Skin epidermis (tissue), 12 donors: Measurements from ENCODE around the gene MKI67.
"Not testable (repeated sequence)": the region's sequence is repeated elsewhere in the genome, so short reads cannot be mapped to it uniquely, and the experiment has no call there.

Experiments used
- H3K27ac ChIP-seq, 21 experiments: fragments of 200-600 bp; sonication (generic) in 11 of 21; one replicate each; pipeline ENCODE4 v1.5.0; 2020; ENCODE audit warnings: mild to moderate bottlenecking in 3 of 21, inconsistent platforms in 2 of 21, moderate library complexity in 2 of 21
- H3K4me3 ChIP-seq, 7 experiments: fragments of 200-600 bp; sonication (generic) in 2 of 7; one replicate each; pipeline ENCODE4 v1.5.0; 2020; ENCODE audit warnings: inconsistent platforms in 2 of 7, mild to moderate bottlenecking in 2 of 7, moderate library complexity in 1 of 7

The MKI67 gene

DNA sequence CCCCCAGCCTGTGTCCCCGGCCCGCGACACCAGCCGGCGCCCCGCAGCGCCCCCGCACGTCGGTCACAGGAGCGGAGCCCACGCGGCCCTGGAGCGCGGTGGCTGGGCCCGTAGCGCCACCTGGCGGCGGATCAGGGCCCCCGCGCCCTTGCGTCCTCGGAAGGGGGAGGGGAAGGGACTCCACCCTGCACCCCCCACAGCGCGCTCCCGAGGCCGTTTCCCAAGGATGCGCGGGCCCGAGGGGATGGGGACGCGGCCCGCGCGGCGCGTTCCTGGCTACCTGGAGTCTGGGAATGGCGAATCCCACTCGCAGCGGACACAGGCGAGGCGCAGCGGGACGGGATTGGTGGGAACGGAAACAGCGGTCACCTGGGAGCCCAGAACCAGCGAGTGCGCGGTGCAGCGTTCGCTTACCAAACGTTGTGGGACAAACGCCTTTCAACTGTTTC, 23.8 kb upstream of the MKI67 start:
- peak overlapping the region in 1 of 21 experiments; percentile 44 for H3K27ac ChIP-seq

DNA sequence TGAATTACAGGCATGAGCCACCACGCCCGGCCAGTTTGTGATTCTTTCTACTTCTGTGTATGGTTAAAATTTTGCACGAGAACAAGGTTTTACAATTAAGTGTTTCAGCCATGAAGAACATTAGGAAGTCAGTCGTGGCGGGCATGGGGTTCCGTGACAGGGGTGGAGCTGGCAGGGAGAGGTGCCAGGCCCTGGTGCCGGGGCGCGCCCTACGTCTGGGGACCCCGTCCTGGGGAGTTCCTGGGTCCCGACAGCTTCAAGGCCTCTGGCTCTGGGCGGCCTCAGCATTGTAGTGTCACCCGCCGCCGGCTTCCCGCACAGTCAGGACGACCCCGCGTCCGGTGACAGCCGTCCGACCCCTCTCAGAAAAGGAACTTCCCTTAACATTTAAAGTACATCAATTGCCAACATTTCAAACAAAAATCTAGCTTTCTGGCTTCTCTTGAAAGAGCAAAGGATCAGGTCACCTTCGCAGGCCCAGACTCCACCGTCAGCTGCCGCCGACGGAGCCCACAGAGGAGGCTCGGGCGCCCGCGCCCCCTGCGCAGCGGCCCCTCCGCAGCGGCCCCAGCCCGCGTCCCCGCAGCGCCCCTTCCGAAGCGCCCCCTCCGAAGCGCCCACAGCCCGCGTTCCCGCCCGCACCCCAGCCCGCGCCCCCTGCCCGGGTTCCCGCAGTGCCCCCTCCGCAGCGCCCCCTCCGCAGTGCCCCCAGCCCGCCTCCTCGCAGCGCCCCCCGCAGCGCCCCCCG, 23.2 kb upstream of the MKI67 start:
- peak overlapping the region in 4 of 7 experiments; percentile 31 to 52 (median 40) for H3K4me3 ChIP-seq

More for the DNA sequence above, 23.8 kb upstream of the MKI67 start:
- peak overlapping the region; percentile 26 to 52 (median 37) for H3K4me3 ChIP-seq

DNA sequence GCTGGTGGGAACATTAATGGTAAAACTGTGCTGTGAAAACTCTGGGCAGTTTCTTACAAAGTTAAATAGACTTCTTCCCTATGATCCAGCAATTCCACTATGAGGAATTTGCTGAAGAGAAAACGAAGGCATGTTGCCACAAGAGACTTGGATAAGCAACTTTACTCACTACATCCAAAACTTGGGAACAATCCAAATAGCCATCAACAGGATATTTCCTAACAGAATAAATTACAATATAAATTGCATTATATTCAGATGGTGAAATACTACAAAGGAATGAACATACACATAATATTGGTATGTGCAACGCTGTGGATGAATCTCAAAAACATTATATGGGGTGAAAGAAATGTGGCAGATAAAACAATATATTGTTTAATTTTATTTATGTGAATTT, 21.4 kb upstream of the MKI67 start:
- Histone ChIP-seq H3K27ac (peak overlapping the region in 1 of 21 experiments; percentile 14), H3K4me3 (no peak overlapping the region)

More for the DNA sequence above, 23.2 kb upstream of the MKI67 start:
- no peak overlapping the region for H3K27ac ChIP-seq

DNA sequence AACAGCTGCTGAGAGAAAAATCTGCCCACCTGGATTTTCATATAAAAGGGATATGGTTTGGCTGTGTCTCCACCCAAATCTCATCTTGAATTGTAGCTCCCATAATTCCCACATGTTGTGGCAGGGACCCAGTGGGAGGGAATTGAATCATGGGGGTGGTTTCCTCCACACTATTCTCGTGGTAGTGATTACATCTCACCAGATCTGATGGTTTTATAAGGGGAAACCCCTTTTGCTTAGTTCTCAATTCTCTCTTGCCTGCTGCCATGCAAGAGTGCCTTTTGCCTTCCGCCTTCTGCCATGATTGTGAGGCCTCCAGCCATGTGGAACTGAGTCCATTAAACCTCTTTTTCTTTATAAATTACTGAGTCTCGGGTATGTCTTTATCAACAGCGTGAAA, 20.8 kb upstream of the MKI67 start:
- Histone ChIP-seq H3K27ac (no peak overlapping the region), H3K4me3 (no peak overlapping the region)

DNA sequence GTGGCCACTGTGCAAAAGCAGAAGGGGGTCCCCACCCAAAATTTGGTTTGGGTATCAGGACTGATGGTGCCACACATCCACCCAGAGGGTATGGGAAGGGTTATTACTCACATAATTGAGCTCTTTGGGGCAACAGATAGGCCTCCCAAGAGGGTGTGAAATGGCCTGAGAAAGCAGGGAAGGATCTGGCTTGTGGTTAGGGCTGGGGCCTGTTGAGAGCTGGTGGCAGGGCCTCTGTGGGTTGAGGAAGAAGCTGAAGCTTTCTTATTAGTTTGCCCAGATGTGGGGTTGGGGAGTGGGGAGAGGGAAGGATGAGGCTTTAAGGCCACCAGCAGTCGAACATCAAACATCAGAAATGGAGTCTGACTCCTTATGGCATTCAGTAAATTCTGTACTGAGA, 18.3 kb upstream of the MKI67 start:
- Histone ChIP-seq H3K27ac (no peak overlapping the region), H3K4me3 (no peak overlapping the region)

DNA sequence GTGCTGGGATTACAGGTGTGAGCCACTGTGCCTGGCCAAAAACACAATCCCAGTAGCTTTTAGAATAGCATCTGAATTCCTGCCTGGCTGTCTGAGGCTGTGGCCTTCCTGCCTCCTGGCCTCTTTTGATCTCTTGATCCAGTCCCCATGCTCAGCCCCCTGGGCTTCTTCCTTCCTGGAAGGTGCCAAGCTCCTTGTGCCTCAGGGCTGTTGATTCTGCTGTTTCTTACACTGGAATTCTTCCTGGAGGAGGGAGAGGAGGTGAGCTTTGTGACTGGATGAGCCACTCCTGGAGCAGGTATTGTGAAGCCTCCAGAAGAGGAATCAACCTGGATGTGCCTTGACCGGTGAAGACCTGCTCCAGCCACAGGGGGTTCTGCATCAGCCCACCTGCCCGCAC, 17.3 kb upstream of the MKI67 start:
- H3K27ac ChIP-seq, result no peak overlapping the region
- no peak overlapping the region for H3K4me3 ChIP-seq

DNA sequence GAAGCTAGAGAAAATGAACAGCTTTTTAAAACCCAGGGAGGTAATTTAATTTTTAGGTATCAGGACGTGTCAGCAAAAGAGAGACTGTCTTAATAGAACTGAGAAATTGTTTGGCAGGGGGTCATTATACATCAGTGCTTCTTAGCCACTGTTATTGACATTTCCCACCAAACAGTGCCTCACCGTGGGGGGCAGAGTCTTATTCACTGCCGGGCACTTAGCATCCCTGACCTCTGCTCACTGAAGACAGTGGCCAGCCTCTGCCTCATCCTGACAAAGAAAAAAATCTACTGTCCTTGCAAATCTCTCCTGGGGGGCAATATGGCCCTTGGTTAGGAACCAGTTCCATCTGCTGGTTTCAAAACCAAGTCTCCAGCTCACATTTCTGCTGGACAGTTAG, 14.2 kb upstream of the MKI67 start:
- Histone ChIP-seq H3K4me3 (no peak overlapping the region), H3K27ac (no peak overlapping the region)

DNA sequence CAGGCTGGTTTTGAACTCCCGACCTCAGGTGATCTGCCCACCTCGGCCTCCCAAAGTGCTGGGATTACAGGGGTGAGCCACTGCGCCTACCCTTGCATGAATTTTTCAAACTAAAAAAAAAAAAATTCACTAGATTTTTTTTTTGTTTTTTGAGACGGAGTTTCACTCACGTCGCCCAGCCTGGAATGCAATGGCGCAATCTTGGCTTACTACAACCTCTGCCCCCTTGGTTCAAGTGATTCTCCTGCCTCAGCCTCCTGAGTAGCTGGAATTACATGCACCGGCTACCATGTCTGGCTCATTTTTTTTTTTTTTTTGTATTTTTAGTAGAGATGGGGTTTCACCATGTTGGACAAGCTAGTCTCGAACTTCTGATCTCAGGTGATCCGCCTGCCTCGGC, 12.2 kb upstream of the MKI67 start:
- not testable (repeated sequence) for H3K4me3 ChIP-seq, H3K27ac ChIP-seq

DNA sequence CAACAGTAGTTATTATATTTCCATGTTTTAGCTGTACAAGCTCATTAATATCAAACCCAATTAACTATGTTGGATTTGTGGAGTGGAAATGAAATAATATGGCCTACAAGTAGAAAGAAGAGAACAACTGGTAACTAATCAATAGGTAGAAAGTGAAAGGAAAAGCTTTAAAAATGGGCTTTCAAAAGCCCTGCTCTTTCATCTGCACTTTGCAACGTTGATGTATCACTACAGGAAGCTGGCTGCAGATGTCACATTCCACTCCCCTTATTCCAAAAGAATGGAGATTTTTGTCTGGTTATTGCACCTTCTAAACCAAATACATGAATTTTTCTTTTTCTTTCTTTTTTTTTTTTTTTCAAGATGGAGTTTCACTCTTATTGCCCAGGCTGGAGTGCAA, 11.7 kb upstream of the MKI67 start:
- H3K4me3 ChIP-seq, result no peak overlapping the region
- H3K27ac ChIP-seq, result no peak overlapping the region

DNA sequence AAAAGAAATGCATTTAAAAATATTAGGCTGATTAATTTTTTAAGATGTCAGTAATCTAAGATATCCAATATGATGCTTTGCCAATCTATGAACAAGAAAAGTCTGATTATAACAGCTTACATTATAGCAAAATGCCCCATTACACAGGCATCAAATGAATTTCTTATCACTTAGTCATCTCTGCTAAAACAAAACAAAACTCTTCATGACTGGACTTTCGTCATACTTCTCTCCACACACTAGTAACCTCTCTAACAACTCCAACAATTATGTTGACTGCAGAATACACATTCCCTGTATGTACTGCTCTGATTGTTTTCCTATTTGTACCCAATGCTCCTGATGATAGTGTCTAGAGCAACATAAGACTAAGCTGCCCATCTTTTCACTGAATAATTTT, 3.8 kb upstream of the MKI67 start:
- Histone ChIP-seq H3K4me3 (no peak overlapping the region), H3K27ac (no peak overlapping the region)

DNA sequence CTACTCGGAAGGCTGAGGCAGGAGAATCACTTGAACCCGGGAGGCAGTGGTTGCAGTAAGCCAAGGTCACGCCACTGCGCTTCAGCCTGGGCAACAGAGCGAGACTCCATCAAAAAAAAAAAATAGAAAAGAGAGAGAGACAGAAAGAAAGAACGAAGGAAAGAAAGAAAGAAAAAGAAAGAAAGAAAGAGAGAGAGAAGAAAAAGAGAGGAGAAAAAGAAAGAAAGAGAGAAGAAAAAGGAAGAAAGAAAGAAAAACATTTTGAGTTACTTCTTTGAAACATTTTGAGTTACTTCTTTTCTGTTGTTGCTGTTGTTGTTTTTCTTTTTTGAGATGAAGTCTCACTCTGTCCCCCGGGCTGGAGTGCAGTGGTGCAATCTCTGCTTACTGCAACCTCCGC, 2.4 kb upstream of the MKI67 start:
- Histone ChIP-seq H3K27ac (no peak overlapping the region), H3K4me3 (no peak overlapping the region)

DNA sequence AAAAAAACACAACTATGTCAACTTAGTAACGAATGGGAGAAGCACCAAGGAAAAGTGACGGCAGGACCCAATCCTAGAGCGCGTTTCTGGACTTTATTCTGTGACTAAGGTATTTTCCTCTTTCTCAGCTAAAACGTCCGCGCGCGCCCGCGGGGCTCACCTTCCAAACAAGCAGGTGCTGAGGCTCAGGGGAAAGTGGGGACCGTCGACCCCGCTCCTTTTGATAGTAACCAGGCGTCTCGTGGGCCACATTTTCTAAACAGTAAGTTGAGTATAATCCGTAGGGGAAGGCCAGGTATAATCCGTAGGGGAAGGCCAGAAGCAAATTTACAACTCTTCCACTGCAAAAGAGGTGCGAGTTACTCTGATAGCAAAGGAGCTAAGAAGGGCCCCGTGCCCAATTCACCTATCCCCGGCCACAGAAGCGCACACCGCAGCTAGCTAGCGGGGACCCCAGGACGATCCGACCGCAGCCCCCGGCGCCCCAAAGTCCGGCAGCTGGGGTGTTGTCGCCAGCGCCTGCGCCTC, 743 bp downstream of the MKI67 start:
- Histone ChIP-seq H3K4me3 (peak overlapping the region; percentile 52 to 84 (median 68)), H3K27ac (peak overlapping the region in 7 of 21 experiments; percentile 1 to 75 (median 46))

DNA sequence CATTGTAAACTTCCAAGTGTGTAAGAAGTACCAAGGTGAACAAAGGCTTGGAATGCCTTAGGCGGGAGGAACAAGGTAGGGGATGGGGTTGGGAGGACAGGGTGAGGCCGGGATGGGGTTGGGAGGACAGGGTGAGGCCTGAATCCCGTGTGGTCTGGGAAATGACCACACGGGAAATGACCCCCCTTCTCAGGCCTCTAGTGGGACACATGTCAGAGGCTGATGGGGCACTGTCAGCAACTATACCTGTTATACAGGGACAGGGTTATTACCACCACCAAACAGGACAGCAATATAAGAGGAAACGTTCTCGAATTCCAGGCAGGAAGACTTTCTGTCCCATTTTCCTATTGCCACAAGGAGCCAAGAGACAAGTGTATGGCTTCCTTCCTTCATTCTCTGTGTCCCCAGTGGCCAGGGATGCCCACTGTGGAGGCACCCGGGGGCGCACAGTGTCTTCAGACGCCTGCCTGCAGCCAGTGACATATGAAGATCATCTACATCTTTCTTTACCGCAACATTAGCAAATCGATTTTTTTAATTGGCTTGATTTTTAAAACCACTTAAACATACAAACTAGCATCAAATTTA, 1.3 kb downstream of the MKI67 start:
- Histone ChIP-seq H3K4me3 (peak overlapping the region in 6 of 7 experiments; percentile 52 to 84 (median 67)), H3K27ac (peak overlapping the region in 1 of 21 experiments; percentile 75)

DNA sequence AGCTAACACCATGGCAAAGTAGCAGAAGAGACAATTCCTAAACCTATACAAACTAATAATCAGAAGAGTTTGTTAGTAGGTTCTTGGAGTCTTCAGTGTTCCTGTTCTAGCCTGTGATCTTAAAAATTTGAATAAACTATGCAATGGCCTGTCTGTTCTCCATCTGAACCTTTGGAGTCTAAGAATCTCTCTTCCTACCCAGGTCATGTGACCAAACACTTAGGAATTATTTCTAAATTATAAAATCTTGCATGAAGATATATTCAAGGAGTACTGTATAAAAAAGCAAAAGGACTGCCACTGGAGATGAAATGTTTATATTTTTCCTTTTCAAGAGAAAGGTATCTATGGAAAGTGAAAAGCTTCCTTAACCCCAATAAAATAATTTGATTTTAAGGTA, 2.4 kb downstream of the MKI67 start:
- peak overlapping the region in 1 of 21 experiments; percentile 45 for H3K27ac ChIP-seq
- H3K4me3 ChIP-seq, result no peak overlapping the region

DNA sequence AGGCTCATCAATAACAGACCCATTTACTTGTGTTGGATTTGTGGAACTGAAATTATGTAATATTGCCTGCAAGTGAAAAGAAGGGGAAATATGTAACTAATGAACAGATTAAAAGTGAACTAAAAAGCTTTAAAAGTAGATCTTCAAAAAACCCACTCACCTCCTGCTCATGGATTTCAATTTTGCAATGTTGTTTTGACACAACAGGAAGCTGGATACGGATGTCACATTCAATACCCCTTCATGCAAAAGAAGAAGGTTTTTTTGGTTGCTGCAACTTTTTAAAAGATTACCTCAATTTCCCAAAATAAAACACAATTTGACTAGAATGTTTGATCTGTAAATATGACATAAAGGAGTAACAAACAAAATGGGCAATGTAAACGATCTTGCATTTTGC, 3.3 kb downstream of the MKI67 start:
- Histone ChIP-seq H3K27ac (peak overlapping the region in 1 of 21 experiments; percentile 45), H3K4me3 (no peak overlapping the region)

DNA sequence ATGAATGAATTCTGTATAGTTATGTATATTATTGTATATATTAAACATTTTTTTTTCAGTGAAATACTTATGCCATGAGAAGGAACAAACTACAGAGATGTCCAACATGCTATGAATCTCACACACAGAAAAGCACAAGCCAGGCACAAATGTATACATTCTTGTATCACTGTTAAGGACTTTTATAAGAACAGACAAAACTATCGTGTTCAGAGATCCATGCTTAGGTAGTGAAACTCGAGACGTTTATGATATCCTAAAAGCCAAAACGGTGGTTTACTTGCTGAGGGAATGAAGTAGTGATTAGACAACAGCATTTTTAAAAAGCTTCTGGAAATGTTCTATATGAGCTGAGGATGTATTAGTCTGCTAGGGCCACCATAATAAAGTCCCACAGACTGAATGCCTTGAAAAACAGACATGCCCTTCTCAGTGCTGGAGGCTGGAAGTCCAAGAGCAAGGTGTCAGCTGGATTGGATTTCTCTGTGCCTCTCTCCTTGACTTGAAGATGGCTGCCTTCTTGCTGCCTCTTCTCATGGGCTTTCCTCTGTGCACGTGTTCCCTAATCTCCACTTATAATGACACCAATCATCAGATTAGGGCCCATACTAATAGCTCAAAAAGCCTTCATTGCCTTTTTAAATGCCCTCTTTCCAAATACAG, 4.3 kb downstream of the MKI67 start:
- Histone ChIP-seq H3K4me3 (no peak overlapping the region), H3K27ac (peak overlapping the region in 1 of 21 experiments; percentile 45)

DNA sequence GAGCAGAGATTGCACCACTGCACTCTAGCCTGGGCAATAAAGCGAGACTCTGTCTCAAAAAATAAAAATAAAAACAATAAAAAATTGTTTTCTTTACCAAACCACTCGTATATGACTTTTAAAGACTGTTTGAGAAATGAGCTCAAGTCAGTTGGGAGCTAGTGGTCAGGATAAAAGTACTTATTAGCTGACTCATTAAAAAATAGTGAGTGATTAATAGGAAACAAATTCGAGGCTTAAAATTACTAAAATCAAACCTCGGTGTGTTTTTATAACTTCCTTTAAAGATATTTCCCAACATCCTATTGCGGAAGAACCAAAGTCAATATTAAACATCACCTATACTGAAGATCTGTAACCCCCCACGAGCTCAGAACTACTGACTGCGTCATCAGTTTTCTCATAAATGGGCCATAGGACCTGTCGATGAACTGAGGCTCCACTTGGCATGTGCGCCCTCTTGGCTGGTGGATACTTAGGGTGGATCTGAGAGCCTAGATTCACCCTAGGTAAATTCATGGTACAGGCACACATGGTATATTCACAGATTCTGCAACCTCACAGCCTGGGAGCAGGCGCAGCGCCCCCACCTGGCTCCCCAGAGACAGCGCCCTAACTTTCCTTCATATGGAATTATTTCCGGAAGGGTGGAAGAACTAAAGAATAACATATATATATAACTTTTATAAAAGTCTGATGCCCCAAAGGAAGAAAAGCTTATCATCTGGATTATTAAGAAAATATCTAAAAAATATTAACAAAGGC, 9.2 kb downstream of the MKI67 start:
- H3K4me3 ChIP-seq, result no peak overlapping the region

DNA sequence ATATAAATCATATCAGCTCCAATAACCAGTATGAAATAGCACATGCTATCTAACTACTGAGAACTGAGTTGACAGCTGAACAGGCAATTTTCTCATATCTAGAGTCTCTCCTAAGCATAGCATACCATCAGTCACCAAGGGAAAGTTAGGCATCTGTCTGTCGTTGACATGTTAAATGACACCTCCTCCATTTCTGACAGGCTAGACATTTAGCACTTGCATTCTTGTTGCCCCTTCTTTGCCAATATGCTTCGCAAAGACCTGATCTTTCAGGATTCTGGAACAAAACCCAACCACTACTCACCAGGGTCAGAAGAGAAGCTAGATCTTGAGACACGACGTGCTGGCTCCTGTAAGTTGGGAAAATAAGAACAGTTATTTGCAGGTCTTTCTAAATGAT, 10.0 kb downstream of the MKI67 start:
- peak overlapping the region in 1 of 21 experiments; percentile 11 for H3K27ac ChIP-seq
- no peak overlapping the region for H3K4me3 ChIP-seq

More for the DNA sequence above, 9.2 kb downstream of the MKI67 start:
- H3K27ac ChIP-seq, result no peak overlapping the region

DNA sequence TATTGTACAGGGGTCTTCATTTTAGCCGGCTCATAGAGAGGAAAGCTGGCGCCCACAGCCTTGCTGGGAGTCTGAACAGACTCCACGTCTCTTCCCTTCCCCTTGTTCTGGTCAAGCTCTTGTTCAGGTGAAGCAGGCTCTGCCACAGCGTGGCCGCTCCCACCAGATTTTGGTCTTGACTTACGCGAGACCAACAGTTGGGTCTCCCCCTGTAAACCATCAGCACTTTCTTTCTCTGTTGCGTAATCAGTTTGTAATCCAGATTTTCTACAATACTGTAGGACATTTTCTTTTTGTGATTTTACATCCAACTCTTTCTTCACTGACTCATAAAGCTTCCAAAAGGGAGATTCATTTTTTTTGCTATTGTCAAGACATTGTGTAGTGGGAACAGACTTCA, 10.9 kb downstream of the MKI67 start:
- peak overlapping the region in 1 of 21 experiments; percentile 11 for H3K27ac ChIP-seq
- H3K4me3 ChIP-seq, result no peak overlapping the region

DNA sequence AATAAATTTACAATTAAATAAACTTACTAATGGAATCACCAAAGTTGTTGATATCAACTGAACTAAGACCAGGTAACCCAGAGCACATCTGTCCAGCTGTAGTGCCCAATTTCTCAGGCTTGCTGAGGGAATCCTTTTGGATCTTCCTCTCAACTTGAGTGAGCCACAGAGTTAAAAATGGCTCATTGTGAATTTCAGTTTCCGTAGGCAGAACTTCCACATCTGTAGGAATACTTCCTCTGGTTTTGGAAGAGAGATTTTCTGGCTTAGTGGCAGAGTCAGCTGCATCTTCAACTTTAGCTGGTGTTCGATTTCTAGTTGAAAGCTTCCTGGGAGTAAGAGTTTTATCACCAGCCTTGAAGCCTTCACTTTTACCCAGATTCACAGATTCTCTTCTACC, 11.3 kb downstream of the MKI67 start:
- Histone ChIP-seq H3K27ac (no peak overlapping the region), H3K4me3 (no peak overlapping the region)
